Measurements from ENCODE around the gene SYT4.

- TF ChIP-seq CTCF (IDR thresholded peaks at IDR 0.05) (no peak), TEAD4 (IDR thresholded peaks at IDR 0.05; ENCODE audit: borderline replicate concordance, insufficient read depth) (no peak), NFIC (IDR thresholded peaks at IDR 0.05; ENCODE audit: borderline replicate concordance) (no peak), USF2 (IDR thresholded peaks at IDR 0.05; ENCODE audit: borderline replicate concordance, low read depth, low read length) (no peak), EP300 (IDR thresholded peaks at IDR 0.05; ENCODE audit: borderline replicate concordance in 1 of 2, low read depth in 1 of 2, low read length in 1 of 2) (no peak), REST (IDR thresholded peaks at IDR 0.05; ENCODE audit: low read depth, low read length) (no peak), MAX (IDR thresholded peaks at IDR 0.05; ENCODE audit: low read depth) (no peak), YY1 (IDR thresholded peaks at IDR 0.05; ENCODE audit: low read depth) (no peak), ZBTB33 (IDR thresholded peaks at IDR 0.05; ENCODE audit: borderline replicate concordance, low read depth) (no peak), SMC3 (IDR thresholded peaks at IDR 0.05; ENCODE audit: low read depth, low read length) (no peak), NRF1 (IDR thresholded peaks at IDR 0.05; ENCODE audit: low read depth, low read length) (no peak), JUND (IDR thresholded peaks at IDR 0.05) (no peak)
Observed at GRCh38 chr18:43247944-43248343, 29.3 kb downstream of the SYT4 start.

Measured in SK-N-SH (cell line).